Stimulated activated CD8-positive, alpha-beta memory T cell treated with anti-CD3 and anti-CD28 coated beads, Interleukin-7, amount 100 ng/mL, for 48 hours (primary cell): ENCODE measurements around the gene C5.
"Not testable (repeated sequence)": the region's sequence is repeated elsewhere in the genome, so short reads cannot be mapped to it uniquely, and the experiment has no call there.

Experiments used
- DNase-seq, 2 donors: peaks; one replicate each; pipeline ENCODE4 v3.0.0-alpha.2; 2020; ENCODE audit warnings: low read depth in 1 of 2; ENCODE audit errors: extremely low read depth in 1 of 2

The C5 gene

DNA sequence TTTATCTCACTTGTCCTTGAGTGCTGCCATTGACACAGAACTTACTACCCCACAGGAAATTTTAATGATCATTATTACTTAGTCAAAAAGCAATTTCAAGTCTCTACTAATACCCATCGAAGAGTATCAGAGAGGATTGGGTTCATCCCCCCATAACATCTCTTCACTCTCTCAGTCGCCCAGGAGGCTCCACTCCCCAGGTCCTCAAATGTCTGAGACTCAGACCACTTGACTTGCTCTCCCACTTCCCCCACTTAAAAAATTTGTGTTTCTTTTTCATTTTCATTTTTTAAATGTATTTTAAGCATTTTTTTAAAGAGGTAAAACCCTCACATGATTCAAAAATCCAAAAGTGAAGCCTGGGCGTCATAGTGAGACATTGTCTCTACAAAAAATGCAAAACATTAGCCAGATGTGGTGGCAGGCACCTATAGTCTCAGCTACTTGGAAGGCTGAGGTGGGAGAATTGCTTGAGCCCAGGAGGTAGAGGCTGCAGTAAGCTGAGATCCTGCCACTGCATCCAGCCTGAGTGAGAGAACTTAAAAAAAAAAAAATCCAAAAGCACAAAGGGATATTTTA, 66.7 kb downstream of the C5 start:
- DNase-seq = no peak

DNA sequence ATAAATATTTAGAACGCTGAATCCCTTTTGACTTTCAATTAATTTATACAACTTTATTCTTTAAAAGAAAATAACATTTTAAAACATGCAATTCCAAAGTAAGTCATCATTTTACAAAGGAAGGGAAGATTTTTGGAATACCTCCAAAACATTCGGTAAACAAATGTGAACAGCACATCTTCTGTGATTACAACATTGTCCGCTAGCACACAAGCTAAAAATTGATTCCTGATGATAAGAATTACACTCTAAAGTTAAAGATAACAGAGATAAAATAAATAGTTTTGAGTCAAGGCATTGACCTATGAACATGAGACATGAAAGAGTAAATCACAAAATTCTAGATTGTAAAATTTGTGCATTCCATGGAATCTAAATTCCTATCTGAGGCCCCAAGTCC, 67.2 kb downstream of the C5 start:
- no peak for DNase-seq

DNA sequence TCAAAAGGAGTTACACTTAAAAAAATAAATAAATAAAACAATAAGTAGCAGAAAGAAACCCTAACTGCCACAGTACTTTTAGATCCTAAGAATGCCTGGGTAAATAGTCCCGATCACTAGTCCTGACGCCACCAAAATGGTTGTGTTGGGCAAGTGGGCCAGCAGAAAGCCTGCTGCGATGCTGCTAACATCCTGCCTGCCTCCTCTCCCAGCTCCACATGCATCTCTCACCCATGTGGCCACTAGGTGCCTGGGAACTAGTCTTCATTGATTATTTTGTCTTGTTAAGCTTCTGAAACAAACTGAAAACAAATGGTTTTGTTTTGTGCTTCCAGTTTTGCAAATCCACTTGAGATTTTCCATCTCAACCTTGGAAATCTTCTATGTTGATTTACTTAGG, 69.1 kb downstream of the C5 start:
- no peak for DNase-seq

DNA sequence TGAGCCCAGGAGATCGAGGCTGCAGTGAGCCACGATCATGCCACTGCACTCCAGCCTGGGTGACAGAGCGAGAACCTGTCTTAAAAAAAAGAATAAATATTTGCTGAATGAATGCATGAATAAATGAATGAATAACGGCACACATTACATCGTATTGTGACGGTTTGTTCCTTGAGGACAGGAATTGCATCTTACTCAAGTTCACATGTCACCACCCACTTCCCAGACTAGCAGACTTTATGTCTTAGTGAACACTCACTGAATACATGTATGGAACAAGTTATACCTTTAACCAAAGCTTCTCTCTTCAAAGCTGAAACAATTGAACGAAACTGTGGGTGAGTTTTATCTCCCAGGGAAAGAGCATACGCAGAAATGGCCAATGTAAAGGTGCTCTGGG, 70.3 kb downstream of the C5 start:
- no peak for DNase-seq

DNA sequence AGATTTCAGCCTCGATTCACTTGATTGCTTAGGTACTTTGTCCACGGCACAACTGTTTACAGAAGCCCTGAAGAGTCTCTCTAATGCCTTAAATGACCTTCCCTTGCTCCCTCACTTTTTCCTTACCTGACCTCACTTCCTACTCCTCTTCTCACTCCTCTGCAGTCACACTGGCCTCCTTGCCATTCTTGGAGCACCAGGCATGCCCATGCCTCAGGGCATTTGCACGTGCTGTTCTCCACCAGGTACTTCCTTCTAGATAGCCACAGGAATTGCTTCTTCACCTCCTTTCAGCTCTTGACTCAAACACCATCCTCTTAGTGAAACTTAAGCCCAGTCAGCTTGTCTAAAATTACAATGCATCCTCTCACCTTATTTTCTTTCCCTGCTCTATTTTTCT, 71.1 kb downstream of the C5 start:
- DNase-seq = no peak

DNA sequence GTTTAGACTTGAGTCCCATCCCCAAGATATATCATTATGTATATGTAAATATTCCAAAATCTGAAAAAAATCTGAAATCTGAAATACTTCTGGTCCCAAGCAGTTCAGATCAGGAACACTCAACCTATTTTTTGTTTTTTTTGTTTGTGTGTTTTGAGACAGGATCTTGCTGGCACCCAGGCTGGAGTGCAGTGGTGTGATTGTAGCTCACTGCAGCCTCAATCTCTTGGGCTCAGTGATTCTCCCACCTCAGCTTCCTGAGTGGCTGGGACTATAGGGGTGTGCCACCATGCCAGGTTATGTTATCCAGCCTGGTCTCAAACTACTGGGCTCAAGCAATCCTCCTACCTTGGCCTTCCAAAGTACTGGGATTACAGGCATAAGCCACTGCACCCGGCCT, 72.8 kb downstream of the C5 start:
- DNase-seq = no peak

DNA sequence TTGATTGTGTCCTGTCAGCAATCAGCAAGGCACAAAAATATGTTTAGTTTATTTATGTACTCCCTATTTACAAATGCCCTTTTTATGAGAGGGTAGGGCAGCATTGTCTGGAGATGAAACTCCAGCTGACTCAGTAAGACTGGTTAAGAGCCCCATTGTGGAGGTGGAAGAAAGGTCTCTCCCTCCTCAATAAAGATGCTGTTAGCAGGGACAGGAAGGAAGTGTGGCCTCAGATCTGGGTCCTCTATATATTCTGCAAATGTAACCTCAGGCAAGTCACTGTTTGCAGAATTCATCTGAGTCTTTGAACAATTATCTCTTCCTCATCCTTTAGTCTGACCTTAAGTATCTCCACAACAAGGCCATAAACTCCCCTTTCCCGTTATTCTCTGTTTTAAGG, 75.2 kb downstream of the C5 start:
- no peak for DNase-seq

DNA sequence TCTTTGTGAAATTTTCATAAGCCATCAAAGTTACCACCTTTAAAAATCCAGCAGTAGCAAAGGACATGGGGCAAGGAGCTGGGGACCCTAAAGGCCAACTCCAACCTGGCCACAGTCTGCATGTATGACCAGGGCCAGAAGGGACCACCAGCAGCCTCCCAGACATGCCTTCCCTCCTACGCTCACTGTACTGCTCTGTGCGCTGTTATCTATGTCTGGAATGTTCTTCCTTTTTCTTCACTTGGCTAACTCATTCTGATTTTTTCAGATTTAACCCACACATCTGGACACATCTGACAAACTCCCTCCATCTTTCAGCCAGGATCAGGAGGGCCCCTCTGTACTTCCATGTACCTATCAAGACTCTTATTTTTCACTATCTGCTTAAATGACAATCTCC, 75.9 kb downstream of the C5 start:
- DNase-seq = no peak

DNA sequence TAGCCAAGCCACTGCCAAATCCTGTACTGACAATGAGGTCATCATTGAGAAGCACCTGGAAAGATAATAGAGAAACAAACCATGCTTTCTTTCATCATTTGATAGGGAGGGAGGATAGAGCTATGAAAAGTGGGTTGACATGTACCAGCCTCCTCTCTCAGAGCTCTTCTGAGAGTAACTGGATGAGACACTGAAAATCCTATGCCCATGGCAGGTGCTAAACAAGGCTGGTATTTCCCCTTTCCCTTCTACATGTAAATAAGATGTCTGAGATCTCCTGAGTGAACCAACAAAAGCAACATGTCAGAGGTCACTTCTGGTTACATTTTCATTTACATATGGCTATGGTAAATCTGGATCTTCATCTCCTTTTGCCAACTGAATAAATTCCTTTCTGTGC, 78.1 kb downstream of the C5 start:
- no peak for DNase-seq

DNA sequence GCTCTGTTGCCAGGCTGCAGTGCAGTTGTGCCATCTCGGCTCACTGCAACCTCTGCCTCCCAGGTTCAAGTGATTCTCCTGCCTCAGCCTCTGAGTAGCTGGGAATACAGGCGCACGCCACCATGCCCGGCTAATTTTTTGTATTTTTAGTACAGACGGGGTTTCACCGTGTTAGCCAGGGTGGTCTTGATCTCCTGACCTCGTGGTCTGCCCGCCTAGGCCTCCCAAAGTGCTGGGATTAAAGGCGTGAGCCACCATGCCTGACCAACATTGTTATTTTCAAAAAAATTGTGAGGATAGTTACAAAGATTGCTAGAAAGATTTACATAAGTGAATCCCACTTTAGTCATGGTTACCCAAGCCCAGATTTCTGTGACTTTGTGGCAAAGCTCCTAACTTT, 78.6 kb downstream of the C5 start:
- not testable (repeated sequence) for DNase-seq

DNA sequence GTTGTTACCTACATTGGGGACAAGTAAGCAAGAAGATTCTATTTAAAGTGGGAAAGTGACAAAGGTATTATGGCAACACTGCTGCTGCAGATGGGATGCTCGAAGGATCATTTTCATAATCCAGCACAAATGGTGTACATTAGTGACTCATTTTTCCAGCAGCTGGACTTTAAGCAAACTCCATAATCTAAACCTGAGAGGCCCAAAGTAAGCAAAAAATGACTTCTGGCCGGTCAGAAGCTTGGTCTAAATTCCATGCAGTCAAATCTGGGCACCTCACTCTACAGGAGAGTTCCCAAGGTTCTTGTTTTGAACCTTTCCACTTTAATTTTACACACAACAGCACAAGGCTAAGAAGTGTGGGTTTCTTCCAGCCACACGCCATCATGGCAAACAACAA, 79.8 kb downstream of the C5 start:
- no peak for DNase-seq

DNA sequence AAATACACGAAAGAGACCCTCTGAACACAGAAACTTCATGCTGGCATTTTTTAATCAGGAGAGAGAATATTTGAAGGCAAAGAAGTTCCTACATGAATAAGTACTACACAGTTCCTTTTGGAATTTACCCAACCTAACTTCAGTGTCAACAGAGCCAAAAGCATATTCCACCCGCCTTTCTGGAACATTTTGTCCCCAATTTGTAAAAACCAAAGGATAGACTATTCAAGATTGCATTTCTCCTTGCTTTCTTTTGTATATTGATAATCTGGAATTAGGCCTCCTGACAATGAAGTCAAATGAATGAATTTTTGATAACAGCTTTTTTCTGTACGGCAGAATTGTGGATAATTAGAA, 84.1 kb downstream of the C5 start:
- no peak for DNase-seq

DNA sequence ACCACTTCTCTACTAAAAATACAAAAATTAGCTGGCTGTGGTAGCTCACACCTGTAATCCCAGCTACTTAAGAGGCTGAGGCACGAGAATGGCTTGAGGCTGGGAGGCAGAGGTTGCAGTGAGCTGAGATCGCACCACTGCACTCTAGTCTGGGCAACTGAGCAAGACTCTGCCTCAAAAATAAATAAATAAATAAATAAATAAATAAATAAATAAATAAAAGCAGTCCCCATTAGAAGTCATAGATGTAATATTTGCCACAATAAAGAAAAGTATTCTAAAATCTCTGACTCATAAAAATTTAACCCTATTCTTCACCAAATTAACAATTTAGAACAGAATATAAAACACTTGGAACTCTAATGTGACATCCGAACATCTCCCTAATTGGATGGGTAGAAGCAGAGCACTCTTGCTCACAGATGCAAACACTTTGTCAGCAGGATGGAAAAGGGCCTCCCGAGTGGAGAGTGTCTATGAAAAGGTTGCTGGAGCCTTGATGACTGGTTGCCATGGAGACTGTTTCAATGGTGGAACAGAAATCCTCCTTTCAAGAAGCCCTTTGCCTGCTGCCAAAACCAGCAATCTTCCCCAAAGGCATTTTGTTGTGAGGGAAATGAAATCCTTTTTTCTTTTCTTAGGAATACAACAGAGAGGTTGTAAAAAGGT, 84.6 kb downstream of the C5 start:
- DNase-seq = no peak

DNA sequence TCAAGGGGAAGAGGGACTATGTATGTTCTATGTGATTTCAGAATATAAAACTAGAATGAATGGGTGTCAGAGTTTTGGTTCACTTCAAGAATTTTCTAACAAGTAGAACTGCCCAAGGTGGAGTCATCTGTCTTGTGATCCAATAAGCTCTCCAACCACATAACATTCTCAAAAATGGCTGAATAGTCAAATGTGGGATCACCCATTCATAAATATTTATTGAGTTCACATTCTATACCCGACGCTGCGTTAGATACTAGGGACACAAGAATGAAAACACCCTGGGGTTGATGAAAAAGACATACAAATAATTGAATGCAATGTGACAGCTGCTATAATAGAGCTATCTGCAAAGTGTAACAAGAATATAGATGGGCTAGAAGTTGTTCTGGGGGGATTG, 88.1 kb downstream of the C5 start:
- no peak for DNase-seq

DNA sequence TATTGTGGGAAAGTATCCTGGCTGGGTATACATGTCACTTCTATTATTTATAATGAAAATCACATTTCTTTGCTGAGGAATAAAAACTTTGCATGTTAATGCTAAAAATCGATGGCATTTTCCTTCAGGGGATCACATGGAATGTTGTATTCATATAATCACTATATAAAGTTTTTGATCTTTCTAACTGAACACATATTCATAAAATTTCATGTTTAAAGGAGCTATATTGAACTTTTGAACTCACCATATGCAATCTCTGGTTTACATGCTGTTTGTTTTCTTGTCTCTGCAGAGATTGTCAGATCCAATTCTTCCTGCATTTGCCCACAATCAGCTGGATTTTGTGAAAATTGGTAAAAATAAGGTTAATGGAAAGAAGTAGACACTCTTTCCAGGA, 90.1 kb downstream of the C5 start:
- DNase-seq = no peak

DNA sequence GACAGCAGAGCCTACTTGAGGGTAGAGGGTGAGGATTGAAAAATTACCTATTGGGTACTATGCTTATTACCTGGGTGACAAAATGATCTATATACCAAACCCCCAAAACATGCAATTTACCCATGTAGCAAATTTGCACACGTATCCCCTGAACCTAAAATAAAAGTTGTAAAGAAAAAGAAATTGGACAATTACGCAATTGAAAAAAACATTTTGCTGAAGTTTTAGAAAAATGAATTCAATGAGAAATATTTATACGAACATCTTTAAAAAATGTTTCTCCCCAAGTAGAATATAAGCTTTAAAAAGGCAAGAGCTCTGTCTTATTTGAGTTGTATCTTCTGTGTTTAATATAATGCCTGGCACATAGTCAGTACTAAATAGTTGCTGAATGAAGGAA, 93.2 kb downstream of the C5 start:
- no peak for DNase-seq

DNA sequence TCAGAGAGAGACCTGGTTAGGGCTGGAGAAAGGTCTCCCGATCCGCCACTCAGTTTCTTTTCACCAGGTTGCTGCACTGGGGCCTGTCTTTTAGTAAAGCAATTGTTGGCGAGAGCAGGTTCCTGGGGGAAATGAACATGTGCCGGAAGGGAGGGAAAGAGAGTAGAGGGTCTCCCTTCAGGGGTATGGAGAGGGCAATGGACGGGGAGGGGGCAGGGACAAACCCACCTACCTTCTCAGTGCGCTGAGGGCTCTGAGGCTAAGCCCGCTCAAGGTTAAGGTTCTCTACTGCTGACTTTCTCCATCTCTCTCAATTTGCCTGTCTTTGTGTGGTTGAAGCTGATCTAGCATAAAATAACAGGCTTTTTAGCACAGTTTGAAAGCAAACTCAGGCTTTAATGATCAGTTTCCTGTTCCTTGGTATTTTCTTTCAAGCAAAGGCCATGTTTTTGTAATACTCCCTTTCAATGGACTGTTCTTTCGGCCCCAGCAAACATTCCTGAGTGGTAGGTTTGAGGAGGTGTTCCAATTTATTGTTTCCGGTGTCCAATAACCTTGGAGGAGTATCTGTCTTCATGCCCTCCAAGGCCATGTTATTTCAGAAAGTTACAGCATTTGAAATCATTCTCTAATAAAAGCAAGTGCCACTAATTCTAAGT, 98.0 kb downstream of the C5 start:
- no peak for DNase-seq

DNA sequence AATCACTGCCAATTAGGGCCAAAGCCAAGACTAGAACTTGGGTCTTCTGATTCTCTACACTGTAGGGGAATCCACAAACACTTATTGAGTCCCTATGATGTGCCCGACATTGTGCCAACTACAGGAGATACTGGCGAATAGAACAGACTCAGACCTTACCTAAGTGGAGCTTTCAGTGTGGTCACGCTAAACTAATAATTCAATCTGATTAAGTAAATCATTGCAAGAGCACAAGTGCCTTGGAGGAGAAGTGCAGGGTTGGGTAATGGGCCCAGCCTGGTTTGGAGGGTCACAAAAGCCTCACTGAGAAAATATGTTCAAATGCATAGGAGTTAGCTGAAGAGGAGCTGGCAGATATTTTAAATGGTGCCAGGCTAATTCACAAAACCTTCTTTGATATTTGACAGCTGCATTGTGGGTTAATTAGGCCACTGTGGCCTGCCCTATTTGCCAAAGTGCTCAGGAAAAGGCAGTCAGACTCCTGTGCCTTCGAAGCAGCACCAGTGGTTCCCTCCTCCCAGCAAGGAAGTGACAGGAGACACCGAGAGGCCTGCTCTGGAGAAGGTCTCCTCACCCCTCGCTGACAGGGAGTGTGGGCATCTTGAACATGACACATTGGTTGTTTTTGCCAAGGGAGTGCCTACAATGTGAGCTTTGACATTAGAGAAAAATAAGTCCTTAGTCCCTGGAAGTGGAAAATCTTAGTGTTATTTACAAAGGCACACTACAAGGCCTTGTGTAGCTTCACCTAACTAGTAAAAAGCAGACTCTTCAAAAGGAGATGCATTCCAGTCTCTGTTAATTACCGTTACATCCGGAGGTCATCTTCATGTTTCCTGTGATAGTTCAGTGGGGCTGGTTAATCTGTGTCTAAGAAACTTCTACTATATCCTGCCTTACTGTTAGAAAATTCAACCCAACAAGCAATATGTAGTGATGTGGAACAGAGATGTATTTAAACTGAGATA, 99.4 kb downstream of the C5 start:
- no peak for DNase-seq

DNA sequence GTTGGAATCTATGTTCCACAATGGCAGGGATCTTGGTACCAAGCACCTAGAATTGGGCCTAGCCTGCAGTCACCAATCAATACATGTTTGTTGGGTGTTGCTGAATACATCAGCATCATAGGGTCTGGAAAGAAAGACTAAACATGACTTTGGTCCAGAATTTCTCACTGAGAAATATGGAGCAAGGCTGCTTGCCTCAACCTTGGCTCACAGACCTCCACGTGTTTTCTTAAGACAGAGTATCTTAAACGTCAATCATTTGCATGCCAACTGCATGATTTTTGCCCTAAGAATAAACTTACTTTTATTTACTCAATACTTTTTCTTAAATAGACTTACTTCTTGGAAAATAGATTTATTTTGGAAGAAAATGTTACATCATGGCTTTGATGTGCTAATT, 100.8 kb downstream of the C5 start:
- DNase-seq = no peak

DNA sequence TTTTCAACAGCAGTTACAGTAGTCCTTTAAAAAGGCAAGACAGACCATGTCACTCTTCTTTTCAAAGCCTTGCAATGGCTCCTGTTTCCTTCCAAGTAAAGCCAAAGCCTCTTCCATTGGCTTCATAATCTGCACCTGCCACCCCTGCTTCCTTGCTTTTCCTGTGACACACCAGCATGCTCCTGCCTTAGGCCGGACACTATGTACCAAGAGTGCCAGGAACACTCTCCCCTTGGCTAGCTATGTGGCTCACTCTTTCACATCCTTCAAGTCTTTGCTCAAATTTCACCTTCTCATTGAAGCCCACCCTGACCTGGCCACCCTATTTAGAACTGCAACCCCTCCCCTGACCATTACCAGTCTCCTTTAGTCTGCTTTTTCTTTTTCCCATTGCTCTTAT, 101.3 kb downstream of the C5 start:
- no peak for DNase-seq

DNA sequence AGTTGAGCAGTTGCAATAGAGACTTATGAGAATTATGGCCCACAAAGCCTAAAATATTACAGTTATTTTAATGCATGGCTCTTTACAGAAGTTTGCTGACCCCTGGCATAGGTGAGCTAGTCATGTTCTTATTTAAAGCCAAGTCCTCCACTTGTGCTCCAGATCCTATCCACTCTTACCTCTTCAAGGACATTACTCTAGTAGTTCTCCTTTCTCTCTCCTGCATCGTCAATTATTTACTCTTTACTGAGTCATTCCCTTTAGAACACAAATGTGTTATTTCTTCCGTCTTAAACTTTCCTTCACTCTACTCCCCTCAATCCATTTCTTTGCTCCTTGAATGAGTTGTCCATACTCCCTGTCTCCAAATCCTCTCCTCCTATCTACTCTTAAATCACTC, 102.9 kb downstream of the C5 start:
- DNase-seq = no peak

DNA sequence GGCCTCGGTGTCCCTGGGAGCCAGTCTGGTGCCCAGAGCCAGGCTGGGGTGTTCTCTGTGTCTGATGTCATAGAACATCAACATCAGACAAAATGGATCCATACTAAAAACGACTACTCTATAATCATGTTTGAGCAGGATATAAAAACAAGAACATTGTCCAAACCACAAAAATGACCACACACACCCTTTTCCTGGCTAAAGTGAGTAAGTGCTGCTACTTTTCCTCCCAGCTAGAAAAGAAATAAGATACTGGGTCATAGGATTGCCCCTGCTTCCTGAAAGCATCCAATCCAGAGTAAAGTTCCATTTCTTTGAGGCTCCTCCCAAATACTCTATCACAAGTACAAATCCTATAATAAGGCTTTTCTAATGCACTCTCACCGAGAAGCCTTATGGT, 103.8 kb downstream of the C5 start:
- no peak for DNase-seq
